Lung (tissue), 12 donors: ENCODE data around the gene IQGAP3. TPM values are rescaled to one million over a fixed set of nuclear protein-coding genes. Genes with fewer than 3 reads are reported as not detected.

ENCODE experiments used
- ATAC-seq: fragments of 200-7000 bp; cut with Tn5 transposase; one replicate; pipeline ENCODE4 v1.9.1; 2020; ENCODE audit warnings: moderate number of reproducible peaks; ENCODE audit not compliant: insufficient read depth, low FRiP score
- DNase-seq, 3 donors: peaks; one replicate each; pipeline ENCODE4 v3.0.0-alpha.2; 2013 to 2017
- H3K27ac ChIP-seq, 2 donors: one replicate each; pipeline ENCODE4 v1.5.1; 2013; ENCODE audit warnings: mild to moderate bottlenecking in 2 of 2, moderate library complexity in 2 of 2, control low read depth in 1 of 2, inconsistent platforms in 1 of 2, low read depth in 1 of 2, low read length in 1 of 2
- H3K27me3 ChIP-seq, 3 donors: one replicate each; pipeline ENCODE4 v1.5.1; 2013; ENCODE audit warnings: low read length in 2 of 3; ENCODE audit not compliant: control insufficient read depth in 3 of 3, insufficient read depth in 3 of 3
- H3K36me3 ChIP-seq, 4 donors: one replicate each; pipeline ENCODE4 v1.5.1; 2013; ENCODE audit warnings: low read length in 4 of 4, mild to moderate bottlenecking in 1 of 4, moderate library complexity in 1 of 4; ENCODE audit not compliant: control insufficient read depth in 4 of 4, insufficient read depth in 4 of 4
- H3K4me1 ChIP-seq, 5 donors: one replicate each; pipeline ENCODE4 v1.5.1; 2013; ENCODE audit warnings: low read length in 5 of 5, mild to moderate bottlenecking in 2 of 5, moderate library complexity in 1 of 5; ENCODE audit not compliant: control insufficient read depth in 5 of 5, insufficient read depth in 5 of 5
- H3K4me3 ChIP-seq: one replicate; pipeline ENCODE4 v1.5.1; 2013; ENCODE audit warnings: mild to moderate bottlenecking, control low read depth, moderate library complexity
- H3K9ac ChIP-seq, 2 donors: one replicate each; pipeline ENCODE4 v1.5.1; 2013; ENCODE audit warnings: low read length in 2 of 2, control low read depth in 1 of 2; ENCODE audit not compliant: insufficient read depth in 1 of 2
- H3K9me3 ChIP-seq, 4 donors: one replicate each; pipeline ENCODE4 v1.5.1; 2013; ENCODE audit warnings: low read length in 3 of 4, mild to moderate bottlenecking in 1 of 4, moderate library complexity in 1 of 4; ENCODE audit not compliant: control insufficient read depth in 4 of 4, insufficient read depth in 3 of 4
- WGBS, 2 donors: extraction: QIAGEN DNeasy Blood & Tissue Kit; methylation state at CpG; one replicate each; pipeline ENCODE4 v1.1.7; 2013; 5-methylcytosine and 5-hydroxymethylcytosine counted together
- polyA plus RNA-seq, 2 donors: library from polyadenylated mRNA; stranded (reverse); fragments of 200-250 nt; gene quantifications; one replicate each; pipeline ENCODE4 v1.2.1, GENCODE V29; 2013
- total RNA-seq, 2 donors: library from RNA; depleted of rRNA in 1 of 2; stranded (reverse); fragments of >200 nt in 1 of 2; gene quantifications; one replicate each; pipeline ENCODE4 v1.2.1, GENCODE V29; 2014 to 2021
- TF ChIP-seq, protein P1 (sequence below): IDR thresholded peaks from 2 replicates; pipeline ENCODE4 v1.5.1; 2012; ENCODE audit warnings: mild to moderate bottlenecking; ENCODE audit errors: control extremely low read depth, extremely low read depth
- donor health status: control.
- donor health status: control.
- donor health status: Bipolar disorder and iron deficiency.
- donor health status: healthy.
- donor health status: DM: yes; HTN: yes; CAD: no.

Gene IQGAP3
- total and polyA plus RNA-seq, 4 donors, result 0.42 to 3.4 (median 1.2) TPM

DNA sequence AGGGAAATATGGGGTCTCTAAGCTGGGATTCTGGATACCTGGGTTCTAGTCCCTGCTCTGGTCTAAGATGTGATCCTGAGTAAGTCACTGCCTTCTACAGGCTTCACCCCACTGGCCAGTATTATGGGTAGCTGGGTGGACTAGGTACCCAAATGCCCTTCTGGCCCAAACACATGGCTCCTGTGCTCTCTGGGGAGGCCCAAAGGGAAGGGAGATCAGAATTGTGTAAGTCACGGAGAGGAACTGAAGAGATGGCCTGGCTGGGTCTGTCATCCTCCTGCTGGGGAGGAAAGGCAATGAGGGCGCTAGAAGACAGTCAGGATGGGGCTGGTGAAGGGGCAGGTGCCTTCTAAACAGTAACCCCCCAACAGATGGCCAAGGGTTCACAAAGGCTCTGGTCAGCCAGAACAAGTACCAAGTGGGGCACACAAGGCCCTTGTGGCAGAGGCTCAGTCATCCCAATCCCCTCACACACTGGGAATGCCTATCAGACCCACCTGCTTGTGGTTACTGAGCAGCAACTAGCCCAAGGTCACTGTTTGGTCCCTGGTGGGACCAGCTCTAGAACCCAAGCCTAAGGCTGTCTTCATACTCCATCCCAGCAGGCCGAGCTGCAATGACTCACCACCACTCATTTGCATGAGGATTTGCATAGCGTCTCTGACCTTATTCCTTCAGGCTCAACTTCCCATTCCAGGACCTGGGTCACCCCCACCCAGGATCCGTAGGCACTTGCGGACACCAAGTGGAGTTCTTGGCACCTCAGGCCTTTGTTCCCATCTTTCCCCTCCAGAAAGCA is 81.0 kb downstream of the IQGAP3 start:
- peaks cover 30 to 83% (median 53%) of the 10 kb centered on the region in 5 donors for H3K4me1 ChIP-seq
- H3K9me3 ChIP-seq, result no peaks in the 10 kb centered on the region
- H3K27me3 ChIP-seq, result no peaks in the 10 kb centered on the region
- TF ChIP-seq, protein P1, sequence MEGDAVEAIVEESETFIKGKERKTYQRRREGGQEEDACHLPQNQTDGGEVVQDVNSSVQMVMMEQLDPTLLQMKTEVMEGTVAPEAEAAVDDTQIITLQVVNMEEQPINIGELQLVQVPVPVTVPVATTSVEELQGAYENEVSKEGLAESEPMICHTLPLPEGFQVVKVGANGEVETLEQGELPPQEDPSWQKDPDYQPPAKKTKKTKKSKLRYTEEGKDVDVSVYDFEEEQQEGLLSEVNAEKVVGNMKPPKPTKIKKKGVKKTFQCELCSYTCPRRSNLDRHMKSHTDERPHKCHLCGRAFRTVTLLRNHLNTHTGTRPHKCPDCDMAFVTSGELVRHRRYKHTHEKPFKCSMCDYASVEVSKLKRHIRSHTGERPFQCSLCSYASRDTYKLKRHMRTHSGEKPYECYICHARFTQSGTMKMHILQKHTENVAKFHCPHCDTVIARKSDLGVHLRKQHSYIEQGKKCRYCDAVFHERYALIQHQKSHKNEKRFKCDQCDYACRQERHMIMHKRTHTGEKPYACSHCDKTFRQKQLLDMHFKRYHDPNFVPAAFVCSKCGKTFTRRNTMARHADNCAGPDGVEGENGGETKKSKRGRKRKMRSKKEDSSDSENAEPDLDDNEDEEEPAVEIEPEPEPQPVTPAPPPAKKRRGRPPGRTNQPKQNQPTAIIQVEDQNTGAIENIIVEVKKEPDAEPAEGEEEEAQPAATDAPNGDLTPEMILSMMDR, result no peak
- ATAC-seq (no peak), DNase-seq (no peak)
- no peak overlapping the region for H3K9ac ChIP-seq
- H3K27ac ChIP-seq, result peak overlapping the region; percentile 67 to 84
- 53 to 69% methylated on average over 6 of the region's 6 CpGs for WGBS, 2 donors
- no peak overlapping the region for H3K4me3 ChIP-seq
- peaks cover 0 to 9% (median 6%) of the 10 kb centered on the region in 4 donors for H3K36me3 ChIP-seq

DNA sequence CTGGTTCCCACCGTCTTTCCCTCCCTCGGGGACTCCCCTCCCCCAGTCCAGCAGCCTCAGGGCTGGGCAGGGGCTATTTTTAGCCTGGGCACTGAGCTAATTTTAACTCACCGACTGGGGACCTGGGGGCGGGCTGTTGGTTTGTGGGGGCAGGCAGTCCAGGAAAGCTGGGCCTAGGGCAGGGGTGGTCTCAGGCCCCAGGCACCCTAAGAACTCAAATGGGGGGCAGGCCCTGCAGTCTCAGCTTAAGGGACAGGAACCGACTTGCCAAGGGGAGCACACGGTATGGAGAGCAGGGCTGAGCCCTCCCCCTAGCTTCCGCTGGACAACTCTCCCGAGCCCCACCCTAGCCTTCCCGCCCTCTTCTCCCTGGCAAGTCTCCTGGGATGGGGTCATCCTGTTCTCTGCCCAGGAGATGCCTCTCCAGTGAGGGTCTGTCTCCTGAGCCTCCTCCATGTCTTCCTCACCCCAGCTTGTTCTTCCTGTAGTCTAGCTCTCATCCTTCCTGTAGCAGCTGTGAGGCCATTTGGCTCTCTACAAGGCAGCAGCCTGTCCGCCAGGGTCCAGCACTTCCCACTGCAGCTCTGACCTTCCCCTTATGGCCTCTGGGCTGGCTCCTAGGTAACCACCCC is 81.8 kb downstream of the IQGAP3 start:
- Histone ChIP-seq H3K27ac (peak overlapping the region; percentile 67 to 84), H3K36me3 (peaks cover 0 to 9% (median 7%) of the 10 kb centered on the region in 4 donors), H3K27me3 (no peaks in the 10 kb centered on the region), H3K4me1 (peaks cover 25 to 77% (median 49%) of the 10 kb centered on the region in 5 donors), H3K4me3 (no peak overlapping the region), H3K9ac (peak overlapping the region; percentile 16 to 62), H3K9me3 (no peaks in the 10 kb centered on the region)
- WGBS, 2 donors, result 7 to 9% methylated on average over 8 to 10 of the region's 10 CpGs
- TF ChIP-seq, protein P1, result no peak
- ATAC-seq (no peak), DNase-seq (peak; percentile 43 to 67 (median 46))

DNA sequence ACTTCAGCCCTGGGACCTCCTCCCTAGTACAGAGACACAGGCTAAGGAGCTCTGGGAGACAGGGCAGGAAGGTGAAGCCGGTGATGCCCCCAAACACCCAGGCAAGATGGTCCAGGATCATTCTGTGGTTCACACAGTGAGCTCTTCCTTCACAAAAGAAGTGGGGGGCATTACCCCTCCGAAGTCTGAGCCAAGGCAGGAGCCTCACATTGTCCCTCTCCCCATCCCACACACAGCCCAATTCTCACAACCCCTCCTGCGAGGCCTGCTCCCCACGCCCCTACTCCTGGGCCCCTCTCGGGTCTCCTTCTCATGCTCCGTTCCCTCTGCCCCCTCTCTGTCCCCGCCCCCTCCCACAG is 82.5 kb downstream of the IQGAP3 start:
- Histone ChIP-seq H3K27ac (peak overlapping the region; percentile 67 to 84), H3K27me3 (no peaks in the 10 kb centered on the region), H3K9ac (no peak overlapping the region), H3K4me3 (no peak overlapping the region), H3K9me3 (no peaks in the 10 kb centered on the region), H3K36me3 (peaks cover 0 to 9% (median 5%) of the 10 kb centered on the region in 4 donors), H3K4me1 (peaks cover 25 to 76% (median 49%) of the 10 kb centered on the region in 5 donors)
- no peak for ATAC-seq
- 31 to 37% methylated on average over 7 of the region's 7 CpGs for WGBS, 2 donors
- TF ChIP-seq, protein P1, result no peak
- DNase-seq, result no peak
